ENCODE results near the gene SEC62. TPM values are rescaled to one million over a fixed set of nuclear protein-coding genes. Genes with fewer than 3 reads are reported as not detected.

Gene SEC62
- total and polyA plus RNA-seq, 9 of the 15 experiments (the other 6 are each of a cell fraction or from before 2014, with no cell fraction given), result 34.5 to 152 (median 51.8) TPM

DNA sequence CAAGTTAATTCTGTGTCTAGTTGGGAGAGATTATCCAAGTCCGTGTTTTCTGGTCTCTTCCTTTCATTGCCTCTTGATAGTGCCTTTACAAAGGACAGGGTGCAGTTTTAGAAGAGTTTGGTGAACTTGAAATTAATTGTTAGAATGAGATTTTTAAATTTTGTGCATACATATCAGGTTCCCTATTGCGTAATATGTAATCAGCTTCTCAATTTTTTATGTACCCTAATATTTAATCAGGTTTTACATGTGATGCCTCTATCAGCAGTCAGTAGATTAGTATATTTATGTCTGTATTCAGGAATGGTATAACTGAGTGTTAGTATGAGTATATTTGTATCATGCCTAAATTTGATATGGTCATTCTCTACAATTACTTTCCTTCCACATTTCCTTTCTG, 4.9 kb downstream of the SEC62 start:
- no peak overlapping the region for H3K9ac ChIP-seq (ENCODE audit: insufficient read depth in 1 of 2, low read depth in 2 of 2, low read length in 2 of 2)
- no peak overlapping the region for H3K4me3 ChIP-seq
- intact Hi-C loops (cut with micrococcal nuclease) (no loop called here), in situ Hi-C loops (cut with MboI) (loop anchor here (25.0 kb wide), 1 partner anchor 834 kb away; no protein-coding TSS in a partner anchor)
- H3K4me1 ChIP-seq (replicated peaks in 1 of 2; ENCODE audit: control insufficient read depth in 2 of 2, insufficient read depth in 2 of 2, low read length in 2 of 2), result peaks cover 0 to 10% of the 10 kb centered on the region in 2 experiments; a peak in 1 of 5 replicates
- FAIRE-seq, result no peak
- H2AFZ ChIP-seq (ENCODE audit: low read depth, low read length), result no peak overlapping the region
- CTCF ChIA-PET (ENCODE audit: low intra/inter-chr PET ratio), result no interaction called here
- peaks cover 6% of the 10 kb centered on the region; the same call in 1 of the 2 replicates for H4K20me1 ChIP-seq (replicated peaks; ENCODE audit: control insufficient read depth, insufficient read depth, low read length)
- H3K9me1 ChIP-seq (ENCODE audit: control insufficient read depth, insufficient read depth, low read length), result no peaks in the 10 kb centered on the region
- no peak for ATAC-seq
- H3K27me3 ChIP-seq (ENCODE audit: control insufficient read depth in 2 of 2, insufficient read depth in 2 of 2, low read length in 2 of 2), result no peaks in the 10 kb centered on the region
- POLR2A ChIA-PET, result no interaction called here
- WGBS (ENCODE audit: insufficient coverage, low coverage, missing lambda C conversion rate), result 86% methylated on average over 2 of the region's 2 CpGs
- H3K9me3 ChIP-seq (replicated peaks; ENCODE audit: control insufficient read depth, insufficient read depth, low read depth, low read length), result no peaks in the 10 kb centered on the region
- peaks cover 96% of the 10 kb centered on the region for H3K79me2 ChIP-seq (ENCODE audit: control insufficient read depth, insufficient read depth, low read length)
- no peak overlapping the region for H3K27ac ChIP-seq (ENCODE audit: extremely low read depth, low read depth, low read length)
- DNase-seq (ENCODE audit: extremely low read depth in 1 of 4, low spot score in 3 of 4), result no peak
- no peak overlapping the region for H3K4me2 ChIP-seq (ENCODE audit: insufficient read depth, low read length)
- peaks cover 64% of the 10 kb centered on the region for H3K36me3 ChIP-seq (ENCODE audit: control insufficient read depth, insufficient read depth, low read length)
- no TSS peak for BruUV-seq (replicated peaks)
- TF ChIP-seq TEAD1 (CRISPR knock-in tag; IDR thresholded peaks at IDR 0.05) (no peak), SNRNP70 (optimal IDR thresholded peaks at IDR 0.05; ENCODE audit: low read depth, low read length) (no peak), CEBPG (CRISPR knock-in tag; IDR thresholded peaks at IDR 0.05) (no peak), CEBPG (tag; conservative IDR thresholded peaks at IDR 0.05 in 1 of 2, IDR thresholded peaks at IDR 0.05 in 1 of 2) (peak; percentile 77 to 99), MIER1 (IDR thresholded peaks at IDR 0.05; ENCODE audit: low read depth) (no peak), SPI1 (IDR thresholded peaks at IDR 0.05; ENCODE audit: borderline replicate concordance, low read depth, low read length) (no peak), NRF1 (conservative IDR thresholded peaks at IDR 0.05 in 1 of 2, IDR thresholded peaks at IDR 0.05 in 1 of 2) (no peak), ZNF444 (CRISPR knock-in tag; IDR thresholded peaks at IDR 0.05) (no peak), HDAC3 (IDR thresholded peaks at IDR 0.05; ENCODE audit: borderline replicate concordance, partially characterized antibody) (no peak), TAL1 (IDR thresholded peaks at IDR 0.05) (no peak), HOXB6 (CRISPR knock-in tag; IDR thresholded peaks at IDR 0.05; ENCODE audit: borderline replicate concordance) (no peak), TAF7 (tag; IDR thresholded peaks at IDR 0.05) (no peak)
- TF ChIP-seq, protein P1, sequence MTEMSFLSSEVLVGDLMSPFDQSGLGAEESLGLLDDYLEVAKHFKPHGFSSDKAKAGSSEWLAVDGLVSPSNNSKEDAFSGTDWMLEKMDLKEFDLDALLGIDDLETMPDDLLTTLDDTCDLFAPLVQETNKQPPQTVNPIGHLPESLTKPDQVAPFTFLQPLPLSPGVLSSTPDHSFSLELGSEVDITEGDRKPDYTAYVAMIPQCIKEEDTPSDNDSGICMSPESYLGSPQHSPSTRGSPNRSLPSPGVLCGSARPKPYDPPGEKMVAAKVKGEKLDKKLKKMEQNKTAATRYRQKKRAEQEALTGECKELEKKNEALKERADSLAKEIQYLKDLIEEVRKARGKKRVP (CRISPR knock-in tag; IDR thresholded peaks at IDR 0.05), result no peak
- TF ChIP-seq, protein P2, sequence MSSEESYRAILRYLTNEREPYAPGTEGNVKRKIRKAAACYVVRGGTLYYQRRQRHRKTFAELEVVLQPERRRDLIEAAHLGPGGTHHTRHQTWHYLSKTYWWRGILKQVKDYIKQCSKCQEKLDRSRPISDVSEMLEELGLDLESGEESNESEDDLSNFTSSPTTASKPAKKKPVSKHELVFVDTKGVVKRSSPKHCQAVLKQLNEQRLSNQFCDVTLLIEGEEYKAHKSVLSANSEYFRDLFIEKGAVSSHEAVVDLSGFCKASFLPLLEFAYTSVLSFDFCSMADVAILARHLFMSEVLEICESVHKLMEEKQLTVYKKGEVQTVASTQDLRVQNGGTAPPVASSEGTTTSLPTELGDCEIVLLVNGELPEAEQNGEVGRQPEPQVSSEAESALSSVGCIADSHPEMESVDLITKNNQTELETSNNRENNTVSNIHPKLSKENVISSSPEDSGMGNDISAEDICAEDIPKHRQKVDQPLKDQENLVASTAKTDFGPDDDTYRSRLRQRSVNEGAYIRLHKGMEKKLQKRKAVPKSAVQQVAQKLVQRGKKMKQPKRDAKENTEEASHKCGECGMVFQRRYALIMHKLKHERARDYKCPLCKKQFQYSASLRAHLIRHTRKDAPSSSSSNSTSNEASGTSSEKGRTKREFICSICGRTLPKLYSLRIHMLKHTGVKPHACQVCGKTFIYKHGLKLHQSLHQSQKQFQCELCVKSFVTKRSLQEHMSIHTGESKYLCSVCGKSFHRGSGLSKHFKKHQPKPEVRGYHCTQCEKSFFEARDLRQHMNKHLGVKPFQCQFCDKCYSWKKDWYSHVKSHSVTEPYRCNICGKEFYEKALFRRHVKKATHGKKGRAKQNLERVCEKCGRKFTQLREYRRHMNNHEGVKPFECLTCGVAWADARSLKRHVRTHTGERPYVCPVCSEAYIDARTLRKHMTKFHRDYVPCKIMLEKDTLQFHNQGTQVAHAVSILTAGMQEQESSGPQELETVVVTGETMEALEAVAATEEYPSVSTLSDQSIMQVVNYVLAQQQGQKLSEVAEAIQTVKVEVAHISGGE (CRISPR knock-in tag; IDR thresholded peaks at IDR 0.05), result no peak
- TF ChIP-seq, protein P3, sequence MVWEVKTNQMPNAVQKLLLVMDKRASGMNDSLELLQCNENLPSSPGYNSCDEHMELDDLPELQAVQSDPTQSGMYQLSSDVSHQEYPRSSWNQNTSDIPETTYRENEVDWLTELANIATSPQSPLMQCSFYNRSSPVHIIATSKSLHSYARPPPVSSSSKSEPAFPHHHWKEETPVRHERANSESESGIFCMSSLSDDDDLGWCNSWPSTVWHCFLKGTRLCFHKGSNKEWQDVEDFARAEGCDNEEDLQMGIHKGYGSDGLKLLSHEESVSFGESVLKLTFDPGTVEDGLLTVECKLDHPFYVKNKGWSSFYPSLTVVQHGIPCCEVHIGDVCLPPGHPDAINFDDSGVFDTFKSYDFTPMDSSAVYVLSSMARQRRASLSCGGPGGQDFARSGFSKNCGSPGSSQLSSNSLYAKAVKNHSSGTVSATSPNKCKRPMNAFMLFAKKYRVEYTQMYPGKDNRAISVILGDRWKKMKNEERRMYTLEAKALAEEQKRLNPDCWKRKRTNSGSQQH (CRISPR knock-in tag; IDR thresholded peaks at IDR 0.05), result no peak
- TF ChIP-seq, protein P4, sequence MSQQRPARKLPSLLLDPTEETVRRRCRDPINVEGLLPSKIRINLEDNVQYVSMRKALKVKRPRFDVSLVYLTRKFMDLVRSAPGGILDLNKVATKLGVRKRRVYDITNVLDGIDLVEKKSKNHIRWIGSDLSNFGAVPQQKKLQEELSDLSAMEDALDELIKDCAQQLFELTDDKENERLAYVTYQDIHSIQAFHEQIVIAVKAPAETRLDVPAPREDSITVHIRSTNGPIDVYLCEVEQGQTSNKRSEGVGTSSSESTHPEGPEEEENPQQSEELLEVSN (IDR thresholded peaks at IDR 0.05; ENCODE audit: borderline replicate concordance in 1 of 2, extremely low read depth in 1 of 2, insufficient read depth in 1 of 2, insufficient read length in 1 of 2, low read depth in 1 of 2, low read length in 1 of 2, poor library complexity in 1 of 2, severe bottlenecking in 1 of 2), result no peak
